Measurements from ENCODE around the gene HYI.
"Not testable (repeated sequence)": the region's sequence is repeated elsewhere in the genome, so short reads cannot be mapped to it uniquely, and the experiment has no call there.

The HYI gene

DNA sequence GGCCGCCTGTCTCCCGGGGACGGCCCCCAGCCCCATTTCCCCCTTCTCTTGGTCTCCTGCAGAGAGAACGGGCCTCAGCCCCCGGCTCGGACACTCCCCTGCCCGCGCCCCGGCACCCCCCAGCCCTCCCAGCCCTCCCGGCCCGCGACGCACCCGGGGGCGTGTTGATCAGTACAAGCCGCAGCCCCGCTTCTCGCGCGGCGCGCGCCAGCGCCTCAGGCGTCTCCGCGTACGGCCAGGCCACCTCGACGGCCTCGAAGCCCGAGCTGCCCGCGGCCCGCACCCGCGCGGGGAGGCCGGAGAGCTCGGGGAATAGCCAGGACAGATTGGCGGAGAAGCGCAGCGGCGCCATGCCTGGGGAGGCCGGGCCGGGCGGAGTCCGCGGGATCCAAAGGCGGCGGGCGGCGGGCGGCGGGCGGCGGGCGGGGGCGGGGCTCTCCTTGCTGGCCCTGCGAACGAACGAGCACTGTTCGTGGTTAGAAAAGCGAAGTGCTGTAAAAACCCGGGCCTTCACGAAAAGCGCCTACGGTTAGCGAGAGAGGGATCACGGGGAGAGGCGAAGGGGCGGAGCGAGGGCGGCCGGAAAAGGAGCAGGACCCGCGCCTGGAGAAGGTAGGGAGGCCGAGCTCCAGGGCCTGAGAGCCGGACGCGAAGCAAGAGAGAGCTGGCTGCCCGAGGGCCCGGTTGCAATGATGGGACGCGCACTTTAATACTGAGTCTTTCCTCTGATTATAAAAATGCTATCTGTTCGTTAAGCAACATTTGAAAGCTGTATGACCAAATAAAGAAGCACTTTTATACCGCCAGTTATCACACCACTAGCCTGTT, at the start of gene HYI:
HYI (minus strand) TSS at position 490 of the 828 bp plus-strand sequence; CDS start at position 352, 138 bp downstream.
- TF ChIP-seq, protein P1, sequence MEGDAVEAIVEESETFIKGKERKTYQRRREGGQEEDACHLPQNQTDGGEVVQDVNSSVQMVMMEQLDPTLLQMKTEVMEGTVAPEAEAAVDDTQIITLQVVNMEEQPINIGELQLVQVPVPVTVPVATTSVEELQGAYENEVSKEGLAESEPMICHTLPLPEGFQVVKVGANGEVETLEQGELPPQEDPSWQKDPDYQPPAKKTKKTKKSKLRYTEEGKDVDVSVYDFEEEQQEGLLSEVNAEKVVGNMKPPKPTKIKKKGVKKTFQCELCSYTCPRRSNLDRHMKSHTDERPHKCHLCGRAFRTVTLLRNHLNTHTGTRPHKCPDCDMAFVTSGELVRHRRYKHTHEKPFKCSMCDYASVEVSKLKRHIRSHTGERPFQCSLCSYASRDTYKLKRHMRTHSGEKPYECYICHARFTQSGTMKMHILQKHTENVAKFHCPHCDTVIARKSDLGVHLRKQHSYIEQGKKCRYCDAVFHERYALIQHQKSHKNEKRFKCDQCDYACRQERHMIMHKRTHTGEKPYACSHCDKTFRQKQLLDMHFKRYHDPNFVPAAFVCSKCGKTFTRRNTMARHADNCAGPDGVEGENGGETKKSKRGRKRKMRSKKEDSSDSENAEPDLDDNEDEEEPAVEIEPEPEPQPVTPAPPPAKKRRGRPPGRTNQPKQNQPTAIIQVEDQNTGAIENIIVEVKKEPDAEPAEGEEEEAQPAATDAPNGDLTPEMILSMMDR (IDR thresholded peaks at IDR 0.05) = no peak
- no peak for TF ChIP-seq ZFX (IDR thresholded peaks at IDR 0.05; ENCODE audit: borderline replicate concordance)
- H3K27ac ChIP-seq = peak within 1 kb of the TSS; percentile 98

- not testable (repeated sequence) for H3K27ac ChIP-seq
These were observed 48.1 kb upstream of the HYI start for GRCh38 chr1:43501806-43502205.

DNA sequence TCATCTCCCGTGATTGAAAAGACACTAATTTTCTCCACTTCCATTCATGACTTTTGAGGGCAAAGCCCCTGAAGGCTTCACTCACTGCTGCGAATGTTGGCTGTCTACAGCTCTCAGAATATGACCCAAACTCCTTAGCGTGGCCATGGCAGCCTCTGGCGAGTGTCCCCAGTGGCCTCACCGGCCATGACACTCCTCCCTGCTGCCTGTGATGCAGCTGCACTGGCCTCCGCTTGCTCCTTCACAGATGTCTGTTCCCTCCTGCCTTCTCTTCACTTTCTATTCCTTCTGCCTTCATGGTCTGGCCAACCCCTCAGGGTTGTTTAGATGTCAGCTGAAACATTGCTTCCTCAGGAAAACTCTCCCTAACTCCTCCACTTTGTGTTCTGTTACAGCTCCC, 46.2 kb upstream of the HYI start:
- no peak overlapping the region for H3K27ac ChIP-seq
- TF ChIP-seq, protein P1 (IDR thresholded peaks at IDR 0.05) = no peak
- TF ChIP-seq ZFX (IDR thresholded peaks at IDR 0.05; ENCODE audit: borderline replicate concordance) = no peak

DNA sequence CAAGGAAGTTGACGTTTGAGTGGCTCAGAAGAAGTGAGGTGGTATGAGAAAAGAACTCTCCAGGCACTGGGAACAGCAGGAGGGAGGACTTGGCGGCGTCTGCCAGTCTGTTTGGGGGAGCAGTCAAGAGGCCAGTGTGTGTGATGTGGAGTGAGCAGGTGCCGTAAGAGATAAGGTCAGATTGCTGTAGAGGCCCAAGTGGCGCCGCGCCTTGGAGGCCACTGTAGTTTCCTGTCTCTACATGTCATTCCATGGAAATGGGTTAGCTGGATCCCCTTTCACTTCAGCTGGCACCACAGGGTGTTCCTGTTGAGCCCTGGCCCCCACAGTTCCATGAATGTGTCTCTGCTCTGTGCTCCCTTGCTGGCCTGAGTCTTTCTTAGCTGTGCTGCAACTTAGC, 41.5 kb upstream of the HYI start:
- TF ChIP-seq, protein P1 (IDR thresholded peaks at IDR 0.05) = no peak
- TF ChIP-seq ZFX (IDR thresholded peaks at IDR 0.05; ENCODE audit: borderline replicate concordance) = no peak
- no peak overlapping the region for H3K27ac ChIP-seq

GRCh38 chr1:43493661-43494450, 40.1 kb upstream of the HYI start:
- H3K27ac ChIP-seq = no peak overlapping the region
- no peak for TF ChIP-seq ZFX (IDR thresholded peaks at IDR 0.05; ENCODE audit: borderline replicate concordance)
- TF ChIP-seq, protein P1 (IDR thresholded peaks at IDR 0.05) = no peak

DNA sequence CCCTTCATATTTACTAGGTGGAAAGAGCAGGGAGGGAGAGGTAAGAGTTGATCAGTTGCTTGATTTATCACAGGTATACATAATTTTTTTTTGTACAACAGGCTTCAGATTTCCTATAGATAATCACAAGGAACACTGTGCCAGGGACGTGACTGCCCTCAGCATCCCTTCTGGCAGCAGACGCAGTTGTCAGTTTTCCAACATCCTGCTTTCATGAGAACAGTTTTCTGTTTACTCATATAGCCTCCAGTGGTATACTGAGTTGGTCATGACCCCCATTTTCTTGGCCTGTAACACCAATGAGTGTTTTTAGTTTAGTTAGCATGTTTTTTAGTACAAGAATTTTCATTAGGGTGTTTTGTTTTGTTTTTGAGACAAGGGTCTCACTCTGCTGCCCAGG, 39.1 kb upstream of the HYI start:
- H3K27ac ChIP-seq = no peak overlapping the region
- TF ChIP-seq, protein P1 (IDR thresholded peaks at IDR 0.05) = no peak
- TF ChIP-seq ZFX (IDR thresholded peaks at IDR 0.05; ENCODE audit: borderline replicate concordance) = no peak

- TF ChIP-seq, protein P1 (IDR thresholded peaks at IDR 0.05) = no peak
- TF ChIP-seq ZFX (IDR thresholded peaks at IDR 0.05; ENCODE audit: borderline replicate concordance) = no peak
These were observed 37.3 kb upstream of the HYI start for GRCh38 chr1:43491061-43491460.

More at GRCh38 chr1:43491061-43491460, 37.3 kb upstream of the HYI start:
- H3K27ac ChIP-seq = no peak overlapping the region
